DND-41 (cell line): Measurements from ENCODE around the gene SLC27A1.

Source experiments
- EZH2 ChIP-seq: IDR thresholded peaks from 3 replicates; pipeline ENCODE4 v1.6.1; 2012; ENCODE audit warnings: borderline replicate concordance, low read depth, mild to moderate bottlenecking, moderate library complexity, low read length, inconsistent platforms; ENCODE audit not compliant: severe bottlenecking
- TF ChIP-seq, protein P1 (sequence below): IDR thresholded peaks from 2 replicates; pipeline ENCODE4 v1.5.1; 2012; ENCODE audit warnings: borderline replicate concordance, low read length, moderate library complexity, mild to moderate bottlenecking; ENCODE audit not compliant: poor library complexity, severe bottlenecking; ENCODE audit errors: extremely low read depth

DNA sequence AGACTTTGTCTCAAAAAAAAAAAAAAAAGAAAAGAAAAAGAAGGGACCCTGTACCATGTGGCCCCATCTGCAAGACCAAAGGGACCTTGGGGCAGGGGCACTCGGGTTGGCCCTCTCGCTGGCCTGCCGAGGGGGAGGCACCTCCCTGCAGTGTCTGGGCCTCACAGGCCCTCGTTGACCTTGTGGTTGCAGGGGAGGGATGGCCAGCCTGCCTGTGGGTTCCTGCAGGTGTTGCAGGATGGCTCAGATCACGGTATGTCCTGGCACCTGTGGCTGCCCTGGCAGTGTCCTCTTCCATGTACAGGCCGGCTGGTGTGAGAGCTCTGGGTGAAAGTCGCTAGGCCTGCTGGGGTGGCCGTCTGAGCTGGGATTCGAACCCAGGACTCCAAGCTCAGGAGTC lies 36.4 kb downstream of the SLC27A1 start:
- TF ChIP-seq, protein P1, sequence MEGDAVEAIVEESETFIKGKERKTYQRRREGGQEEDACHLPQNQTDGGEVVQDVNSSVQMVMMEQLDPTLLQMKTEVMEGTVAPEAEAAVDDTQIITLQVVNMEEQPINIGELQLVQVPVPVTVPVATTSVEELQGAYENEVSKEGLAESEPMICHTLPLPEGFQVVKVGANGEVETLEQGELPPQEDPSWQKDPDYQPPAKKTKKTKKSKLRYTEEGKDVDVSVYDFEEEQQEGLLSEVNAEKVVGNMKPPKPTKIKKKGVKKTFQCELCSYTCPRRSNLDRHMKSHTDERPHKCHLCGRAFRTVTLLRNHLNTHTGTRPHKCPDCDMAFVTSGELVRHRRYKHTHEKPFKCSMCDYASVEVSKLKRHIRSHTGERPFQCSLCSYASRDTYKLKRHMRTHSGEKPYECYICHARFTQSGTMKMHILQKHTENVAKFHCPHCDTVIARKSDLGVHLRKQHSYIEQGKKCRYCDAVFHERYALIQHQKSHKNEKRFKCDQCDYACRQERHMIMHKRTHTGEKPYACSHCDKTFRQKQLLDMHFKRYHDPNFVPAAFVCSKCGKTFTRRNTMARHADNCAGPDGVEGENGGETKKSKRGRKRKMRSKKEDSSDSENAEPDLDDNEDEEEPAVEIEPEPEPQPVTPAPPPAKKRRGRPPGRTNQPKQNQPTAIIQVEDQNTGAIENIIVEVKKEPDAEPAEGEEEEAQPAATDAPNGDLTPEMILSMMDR = no peak
- no peak for TF ChIP-seq EZH2
